C4-2B (cell line): ENCODE results near the gene SUPT4H1.

Experiments used
- H3K27ac ChIP-seq: fragments of 450-650 bp; 2 replicates; pipeline ENCODE4 v1.5.1; 2017
- ZFX ChIP-seq: fragments of 450-650 bp; IDR thresholded peaks from 2 replicates; pipeline ENCODE4 v1.6.1; 2017
- TF ChIP-seq, protein P1 (sequence below): fragments of 450-650 bp; conservative IDR thresholded peaks from 2 replicates; pipeline ENCODE4 v1.5.1; 2017; ENCODE audit warnings: mild to moderate bottlenecking

SUPT4H1 gene

GRCh38 chr17:58353389-58353825 lies 1.4 kb upstream of the SUPT4H1 start:
- TF ChIP-seq, protein P1, sequence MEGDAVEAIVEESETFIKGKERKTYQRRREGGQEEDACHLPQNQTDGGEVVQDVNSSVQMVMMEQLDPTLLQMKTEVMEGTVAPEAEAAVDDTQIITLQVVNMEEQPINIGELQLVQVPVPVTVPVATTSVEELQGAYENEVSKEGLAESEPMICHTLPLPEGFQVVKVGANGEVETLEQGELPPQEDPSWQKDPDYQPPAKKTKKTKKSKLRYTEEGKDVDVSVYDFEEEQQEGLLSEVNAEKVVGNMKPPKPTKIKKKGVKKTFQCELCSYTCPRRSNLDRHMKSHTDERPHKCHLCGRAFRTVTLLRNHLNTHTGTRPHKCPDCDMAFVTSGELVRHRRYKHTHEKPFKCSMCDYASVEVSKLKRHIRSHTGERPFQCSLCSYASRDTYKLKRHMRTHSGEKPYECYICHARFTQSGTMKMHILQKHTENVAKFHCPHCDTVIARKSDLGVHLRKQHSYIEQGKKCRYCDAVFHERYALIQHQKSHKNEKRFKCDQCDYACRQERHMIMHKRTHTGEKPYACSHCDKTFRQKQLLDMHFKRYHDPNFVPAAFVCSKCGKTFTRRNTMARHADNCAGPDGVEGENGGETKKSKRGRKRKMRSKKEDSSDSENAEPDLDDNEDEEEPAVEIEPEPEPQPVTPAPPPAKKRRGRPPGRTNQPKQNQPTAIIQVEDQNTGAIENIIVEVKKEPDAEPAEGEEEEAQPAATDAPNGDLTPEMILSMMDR: no peak
- TF ChIP-seq ZFX: no peak
- peak overlapping the region; percentile 87 for H3K27ac ChIP-seq

GRCh38 chr17:58352596-58353388 lies 791 bp upstream of the SUPT4H1 start:
- peak overlapping the region; percentile 87 for H3K27ac ChIP-seq
- TF ChIP-seq, protein P1: no peak
- 0 out of 2 replicates have a peak, but pooled peaks have one; percentile 4 for TF ChIP-seq ZFX

GRCh38 chr17:58351182-58351581 lies 819 bp downstream of the SUPT4H1 start:
- TF ChIP-seq, protein P1: no peak
- TF ChIP-seq ZFX: no peak
- peak overlapping the region; percentile 87 for H3K27ac ChIP-seq

- no peak for TF ChIP-seq ZFX
- TF ChIP-seq, protein P1: no peak
These were observed 4.0 kb downstream of the SUPT4H1 start for GRCh38 chr17:58348038-58348437.

GRCh38 chr17:58345500-58345899 lies 6.5 kb downstream of the SUPT4H1 start:
- H3K27ac ChIP-seq: no peak overlapping the region
- TF ChIP-seq, protein P1: no peak
- TF ChIP-seq ZFX: no peak

More at GRCh38 chr17:58348038-58348437, 4.0 kb downstream of the SUPT4H1 start:
- H3K27ac ChIP-seq: no peak overlapping the region

GRCh38 chr17:58344791-58345157 lies 7.2 kb downstream of the SUPT4H1 start:
- no peak overlapping the region for H3K27ac ChIP-seq
- TF ChIP-seq ZFX: no peak
- TF ChIP-seq, protein P1: no peak

GRCh38 chr17:58344047-58344790 lies 7.8 kb downstream of the SUPT4H1 start:
- no peak overlapping the region for H3K27ac ChIP-seq
- TF ChIP-seq ZFX: no peak
- TF ChIP-seq, protein P1: no peak
